ENCODE data around the gene CDH4.

DNA sequence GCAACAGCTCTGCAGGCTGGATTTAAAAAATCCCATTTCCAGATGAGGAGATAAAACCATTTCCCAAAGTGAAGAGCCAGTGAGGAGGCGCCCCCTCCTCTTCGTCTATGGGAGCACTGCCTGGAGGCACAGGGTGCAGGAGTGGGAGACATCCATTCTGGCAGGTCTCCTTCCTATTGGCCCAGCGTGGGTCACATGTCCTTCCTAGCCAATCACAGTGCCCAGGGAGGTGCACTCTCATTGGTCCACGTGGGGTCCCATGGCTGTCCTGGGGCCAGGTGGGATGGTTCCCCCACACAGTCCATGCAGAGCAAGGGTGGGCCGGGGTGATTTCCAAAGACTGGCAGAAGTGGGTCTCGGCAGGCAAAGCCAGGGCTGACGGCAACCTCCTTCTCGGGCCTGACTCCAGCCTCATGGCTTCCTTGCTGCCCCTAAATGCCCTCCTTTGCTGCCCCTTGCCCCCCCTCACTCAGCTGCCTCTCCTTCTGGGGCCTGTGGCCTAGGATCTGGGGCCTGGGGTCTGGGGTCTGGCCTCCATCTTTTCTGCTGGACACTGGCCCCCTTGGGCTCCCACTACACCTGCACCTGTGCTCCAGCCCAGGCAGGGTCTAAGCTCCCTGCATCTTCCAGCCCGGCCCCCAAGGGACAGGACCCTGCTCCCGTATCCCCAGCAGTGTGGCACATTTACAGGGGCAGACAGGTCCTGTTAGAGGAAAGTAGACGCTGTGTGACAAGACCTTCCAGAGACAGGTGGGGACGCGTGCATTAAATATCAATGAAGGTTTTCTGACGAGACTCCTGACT lies 581.9 kb downstream of the CDH4 start:
- TF ChIP-seq, protein P1, sequence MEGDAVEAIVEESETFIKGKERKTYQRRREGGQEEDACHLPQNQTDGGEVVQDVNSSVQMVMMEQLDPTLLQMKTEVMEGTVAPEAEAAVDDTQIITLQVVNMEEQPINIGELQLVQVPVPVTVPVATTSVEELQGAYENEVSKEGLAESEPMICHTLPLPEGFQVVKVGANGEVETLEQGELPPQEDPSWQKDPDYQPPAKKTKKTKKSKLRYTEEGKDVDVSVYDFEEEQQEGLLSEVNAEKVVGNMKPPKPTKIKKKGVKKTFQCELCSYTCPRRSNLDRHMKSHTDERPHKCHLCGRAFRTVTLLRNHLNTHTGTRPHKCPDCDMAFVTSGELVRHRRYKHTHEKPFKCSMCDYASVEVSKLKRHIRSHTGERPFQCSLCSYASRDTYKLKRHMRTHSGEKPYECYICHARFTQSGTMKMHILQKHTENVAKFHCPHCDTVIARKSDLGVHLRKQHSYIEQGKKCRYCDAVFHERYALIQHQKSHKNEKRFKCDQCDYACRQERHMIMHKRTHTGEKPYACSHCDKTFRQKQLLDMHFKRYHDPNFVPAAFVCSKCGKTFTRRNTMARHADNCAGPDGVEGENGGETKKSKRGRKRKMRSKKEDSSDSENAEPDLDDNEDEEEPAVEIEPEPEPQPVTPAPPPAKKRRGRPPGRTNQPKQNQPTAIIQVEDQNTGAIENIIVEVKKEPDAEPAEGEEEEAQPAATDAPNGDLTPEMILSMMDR (conservative IDR thresholded peaks at IDR 0.05; ENCODE audit: low read length) = no peak
- no peak for TF ChIP-seq EZH2phosphoT487 (IDR thresholded peaks at IDR 0.05; ENCODE audit: borderline replicate concordance, low read depth, low read length)

Data from OCI-LY7 (cell line).